OCI-LY1 (cell line): ENCODE measurements around the gene MAPK8.

Experiments used
- H2AFZ ChIP-seq: fragments of 200-600 bp; sonication (generic), shearing (Covaris generic); 2 replicates; pipeline ENCODE4 v1.6.0; 2014; ENCODE audit warnings: antibody characterized with exemption, mild to moderate bottlenecking, low read length
- H3F3A ChIP-seq: fragments of 200-600 bp; sonication (generic), shearing (Covaris generic); 2 replicates; pipeline ENCODE4 v1.6.0; 2014; ENCODE audit warnings: mild to moderate bottlenecking, antibody characterized with exemption, low read length, moderate library complexity; ENCODE audit not compliant: insufficient read depth
- H3K27ac ChIP-seq: fragments of 200-600 bp; sonication (generic); 2 replicates; pipeline ENCODE4 v1.5.1; 2014; ENCODE audit warnings: low read length, mixed run types, mild to moderate bottlenecking, low read depth; ENCODE audit not compliant: poor library complexity, severe bottlenecking
- H3K27me3 ChIP-seq: fragments of 200-600 bp; sonication (generic); 2 replicates; pipeline ENCODE4 v1.6.0; 2014; ENCODE audit warnings: antibody characterized with exemption, mild to moderate bottlenecking, low read length, moderate library complexity; ENCODE audit not compliant: insufficient read depth
- H3K36me3 ChIP-seq: fragments of 200-600 bp; sonication (generic); 2 replicates; pipeline ENCODE4 v1.6.1; 2014; ENCODE audit warnings: mild to moderate bottlenecking, antibody characterized with exemption, low read length, moderate library complexity, mixed read lengths; ENCODE audit not compliant: insufficient read depth
- H3K4me1 ChIP-seq: fragments of 200-600 bp; sonication (generic); 2 replicates; pipeline ENCODE4 v1.5.1; 2014; ENCODE audit warnings: mild to moderate bottlenecking, low read length, moderate library complexity; ENCODE audit not compliant: insufficient read depth, severe bottlenecking
- H3K4me2 ChIP-seq: fragments of 200-600 bp; sonication (generic), shearing (Covaris generic); 2 replicates; pipeline ENCODE4 v1.6.1; 2014; ENCODE audit warnings: low read length
- H3K4me3 ChIP-seq: fragments of 200-600 bp; sonication (generic); 2 replicates; pipeline ENCODE4 v1.5.1; 2014; ENCODE audit warnings: low read length, low read depth, mild to moderate bottlenecking, mixed read lengths; ENCODE audit not compliant: poor library complexity, severe bottlenecking
- H3K79me2 ChIP-seq: fragments of 200-600 bp; shearing (Covaris generic); 2 replicates; pipeline ENCODE4 v1.6.1; 2016; ENCODE audit warnings: mixed run types, low read length, mixed read lengths; ENCODE audit not compliant: insufficient read depth
- H3K9ac ChIP-seq: fragments of 200-600 bp; sonication (generic), shearing (Covaris generic); 2 replicates; pipeline ENCODE4 v1.6.1; 2014; ENCODE audit warnings: mild to moderate bottlenecking, low read length, mixed read lengths
- H3K9me2 ChIP-seq: fragments of 200-600 bp; sonication (generic), shearing (Covaris generic); 2 replicates; pipeline ENCODE4 v1.6.1; 2014; ENCODE audit warnings: low read depth, mild to moderate bottlenecking, low read length, mixed read lengths
- H3K9me3 ChIP-seq: fragments of 200-600 bp; shearing (Covaris generic); 2 replicates; pipeline ENCODE4 v1.6.1; 2014; ENCODE audit warnings: low read length, mixed read lengths
- H4K20me1 ChIP-seq: fragments of 200-600 bp; sonication (generic), shearing (Covaris generic); 2 replicates; pipeline ENCODE4 v1.6.0; 2016; ENCODE audit warnings: mild to moderate bottlenecking, low read length; ENCODE audit not compliant: insufficient read depth
- CTCF ChIP-seq: fragments of 200-600 bp; sonication (generic), shearing (Covaris generic); IDR thresholded peaks from 2 replicates; pipeline ENCODE4 v1.5.1; 2017; ENCODE audit warnings: mild to moderate bottlenecking, antibody characterized with exemption, low read length, moderate library complexity, mixed read lengths
- EZH2 ChIP-seq: fragments of 200-600 bp; sonication (generic), shearing (Covaris generic); IDR thresholded peaks from 2 replicates; pipeline ENCODE4 v1.8.0; 2017; ENCODE audit warnings: borderline replicate concordance, mixed run types, mild to moderate bottlenecking, antibody characterized with exemption, low read length, moderate library complexity, mixed read lengths

Gene MAPK8

DNA sequence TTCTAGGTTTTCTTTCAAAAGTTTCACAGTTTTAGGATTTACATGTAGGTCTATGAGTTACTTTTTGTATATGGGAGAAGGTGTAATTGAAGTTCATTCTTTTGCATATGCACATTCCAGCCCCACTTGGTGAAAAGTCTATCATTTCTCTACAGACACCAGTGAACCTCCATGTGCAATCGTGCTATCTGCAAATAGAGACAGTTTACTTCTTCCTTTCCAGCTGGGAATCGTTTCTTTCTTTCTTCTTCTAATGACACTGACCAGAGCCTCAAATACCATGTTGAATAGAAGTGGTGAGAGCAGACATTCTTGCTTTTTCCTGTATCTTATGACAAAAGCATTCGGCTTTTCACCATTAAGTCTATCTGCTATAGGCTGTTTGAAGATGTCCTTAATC lies 175.7 kb downstream of the MAPK8 start:
- no peaks in the 10 kb centered on the region for H4K20me1 ChIP-seq
- H3K27me3 ChIP-seq = no peaks in the 10 kb centered on the region
- H3K9me3 ChIP-seq = no peaks in the 10 kb centered on the region
- no peak overlapping the region for H3K27ac ChIP-seq
- no peaks in the 10 kb centered on the region for H3K36me3 ChIP-seq
- H3K4me1 ChIP-seq = no peaks in the 10 kb centered on the region
- TF ChIP-seq CTCF (no peak), EZH2 (no peak)
- no peaks in the 10 kb centered on the region for H3K79me2 ChIP-seq
- no peak overlapping the region for H2AFZ ChIP-seq
- no peak overlapping the region for H3K9ac ChIP-seq
- H3K4me3 ChIP-seq = no peak overlapping the region
- H3K9me2 ChIP-seq = no peaks in the 10 kb centered on the region
- no peak overlapping the region for H3K4me2 ChIP-seq
- H3F3A ChIP-seq = no peaks in the 10 kb centered on the region

DNA sequence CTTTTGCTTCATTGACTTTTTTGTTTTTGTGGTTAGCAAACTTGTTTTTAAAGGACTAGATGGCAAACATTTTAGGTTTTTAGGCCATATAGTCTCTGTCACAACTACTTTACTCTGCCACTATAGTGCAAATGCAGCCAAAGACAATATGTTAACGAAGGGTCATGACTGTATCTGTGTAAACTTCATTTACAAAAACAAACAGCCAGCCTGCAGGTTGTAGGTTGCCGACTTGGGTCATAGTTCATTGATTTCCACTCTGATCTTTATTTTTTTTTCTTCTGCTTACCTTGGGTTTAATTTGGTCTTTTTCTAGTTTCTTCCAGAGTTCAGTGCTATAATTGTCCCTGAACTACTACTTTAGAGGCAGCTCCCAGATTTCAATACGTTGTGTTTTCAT lies 178.4 kb downstream of the MAPK8 start:
- Histone ChIP-seq H3K36me3 (no peaks in the 10 kb centered on the region), H3K9ac (no peak overlapping the region), H4K20me1 (no peaks in the 10 kb centered on the region), H3K4me3 (no peak overlapping the region), H3F3A (no peaks in the 10 kb centered on the region), H3K27me3 (no peaks in the 10 kb centered on the region), H3K27ac (no peak overlapping the region), H3K9me2 (no peaks in the 10 kb centered on the region), H2AFZ (no peak overlapping the region), H3K4me2 (no peak overlapping the region), H3K4me1 (no peaks in the 10 kb centered on the region), H3K9me3 (no peaks in the 10 kb centered on the region), H3K79me2 (no peaks in the 10 kb centered on the region)
- no peak for TF ChIP-seq CTCF
- no peak for TF ChIP-seq EZH2

DNA sequence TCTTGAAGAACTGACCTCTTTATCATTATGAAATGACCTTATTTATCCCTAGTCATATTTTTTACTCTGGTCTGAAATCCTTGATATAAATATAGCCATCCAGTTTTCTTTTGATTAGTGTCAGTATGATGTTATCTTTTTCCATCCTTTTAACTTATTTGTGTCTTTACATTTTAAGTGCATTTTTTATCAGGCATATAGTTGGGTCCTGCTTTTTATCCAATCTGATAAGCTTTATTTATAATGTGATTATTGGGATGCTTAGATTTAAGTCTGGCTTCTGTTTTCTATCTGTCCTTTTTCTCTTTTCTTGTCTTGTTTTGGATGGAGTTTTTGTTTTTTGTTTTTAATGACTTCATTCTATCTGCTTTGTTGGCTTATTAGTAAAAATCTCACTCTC lies 179.2 kb downstream of the MAPK8 start:
- Histone ChIP-seq H3K9me3 (no peaks in the 10 kb centered on the region), H3K27me3 (0 out of 2 replicates have a peak, but pooled peaks cover under 1% of the 10 kb centered on the region), H3F3A (no peaks in the 10 kb centered on the region), H3K9ac (no peak overlapping the region), H3K4me2 (no peak overlapping the region), H3K4me1 (no peaks in the 10 kb centered on the region), H3K36me3 (no peaks in the 10 kb centered on the region), H2AFZ (no peak overlapping the region), H3K9me2 (no peaks in the 10 kb centered on the region), H4K20me1 (no peaks in the 10 kb centered on the region), H3K4me3 (no peak overlapping the region), H3K79me2 (no peaks in the 10 kb centered on the region), H3K27ac (no peak overlapping the region)
- TF ChIP-seq EZH2 (no peak), CTCF (no peak)
